Measurements from ENCODE around the gene PRDX1. TPM values are rescaled to one million over a fixed set of nuclear protein-coding genes. Genes with fewer than 3 reads are reported as not detected.

Gene PRDX1
- polyA plus RNA-seq, 2 of the 4 experiments (the other 2 are of a cell fraction): 2,391 to 2,709 TPM

DNA sequence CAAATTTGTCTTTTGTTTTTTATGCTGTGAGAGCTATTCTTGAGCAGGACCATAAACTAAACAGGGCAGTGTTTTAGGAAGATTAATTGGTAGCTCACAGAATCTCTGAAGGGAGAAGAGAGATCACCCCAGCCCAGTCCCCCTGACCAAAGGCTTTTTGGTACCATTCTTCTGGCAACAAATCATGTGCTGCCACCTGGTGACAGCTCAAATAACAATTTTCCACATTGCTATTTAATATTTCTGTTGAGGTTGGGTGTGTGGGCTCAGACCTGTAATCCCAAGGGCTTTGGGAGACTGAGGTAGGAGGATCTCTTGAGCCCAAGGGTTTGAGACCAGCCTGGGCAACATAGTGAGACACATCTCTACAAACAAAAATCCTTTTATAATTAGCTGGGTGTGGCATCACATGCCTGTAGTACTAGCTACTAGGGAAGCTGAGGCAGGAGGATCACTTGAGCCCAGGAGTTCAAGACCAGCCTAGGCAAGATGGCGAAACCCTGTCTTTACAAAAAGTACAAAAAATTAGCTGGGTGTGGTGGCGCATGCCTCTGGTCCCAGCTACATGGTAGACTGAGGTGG is 28.5 kb downstream of the PRDX1 start (continued):
- peak; percentile 73 to 78 for TF ChIP-seq RAD21 (conservative IDR thresholded peaks at IDR 0.05 in 1 of 2, IDR thresholded peaks at IDR 0.05 in 1 of 2)
- no peak for TF ChIP-seq KDM1A (IDR thresholded peaks at IDR 0.05; ENCODE audit: low read depth)
- no peak for TF ChIP-seq CBX8 (IDR thresholded peaks at IDR 0.05)
- TF ChIP-seq ZFP36 (IDR thresholded peaks at IDR 0.05; ENCODE audit: borderline replicate concordance, partially characterized antibody): no peak
- no peak for TF ChIP-seq CHD2 (IDR thresholded peaks at IDR 0.05; ENCODE audit: low read length, partially characterized antibody)
- TF ChIP-seq ESRRA (IDR thresholded peaks at IDR 0.05; ENCODE audit: borderline replicate concordance, low read length): no peak
- TF ChIP-seq, protein P1, sequence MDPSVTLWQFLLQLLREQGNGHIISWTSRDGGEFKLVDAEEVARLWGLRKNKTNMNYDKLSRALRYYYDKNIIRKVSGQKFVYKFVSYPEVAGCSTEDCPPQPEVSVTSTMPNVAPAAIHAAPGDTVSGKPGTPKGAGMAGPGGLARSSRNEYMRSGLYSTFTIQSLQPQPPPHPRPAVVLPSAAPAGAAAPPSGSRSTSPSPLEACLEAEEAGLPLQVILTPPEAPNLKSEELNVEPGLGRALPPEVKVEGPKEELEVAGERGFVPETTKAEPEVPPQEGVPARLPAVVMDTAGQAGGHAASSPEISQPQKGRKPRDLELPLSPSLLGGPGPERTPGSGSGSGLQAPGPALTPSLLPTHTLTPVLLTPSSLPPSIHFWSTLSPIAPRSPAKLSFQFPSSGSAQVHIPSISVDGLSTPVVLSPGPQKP (IDR thresholded peaks at IDR 0.05; ENCODE audit: low read depth, low read length): no peak
- no peak for TF ChIP-seq ZC3H11A (IDR thresholded peaks at IDR 0.05)

DNA sequence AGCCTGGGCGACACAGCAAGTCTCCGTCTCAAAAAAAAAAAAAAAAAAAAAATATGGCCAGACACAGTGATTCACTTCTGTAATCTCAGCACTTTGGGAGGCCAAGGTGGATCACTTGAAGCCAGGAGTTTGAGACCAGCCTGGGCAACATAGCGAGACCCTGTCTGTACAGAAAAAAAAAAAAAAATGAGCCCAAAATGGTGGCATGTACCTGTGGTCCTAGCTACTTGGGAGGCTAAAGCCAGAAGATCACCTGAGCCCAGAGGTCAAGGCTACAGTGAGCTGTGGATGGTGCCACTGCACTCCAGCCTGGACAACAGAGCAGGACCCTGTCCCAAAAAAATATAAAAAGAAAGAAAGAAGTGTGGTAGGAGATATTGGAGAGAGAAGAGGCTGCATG is 29.0 kb downstream of the PRDX1 start:
- no peak for FAIRE-seq
- no peak for DNase-seq (ENCODE audit: low read depth in 1 of 2, low spot score in 1 of 2)
- ATAC-seq: no peak
- Histone ChIP-seq H3K27ac (no peak overlapping the region), H3K4me2 (no peak overlapping the region), H3K9me3 (no peaks in the 10 kb centered on the region), H3K4me1 (no peaks in the 10 kb centered on the region; the same call in 2 of the 3 replicates), H3K4me3 (no peak overlapping the region)
- 70% methylated on average over 3 of the region's 3 CpGs for WGBS (ENCODE audit: missing lambda C conversion rate)
- no peak for TF ChIP-seq MAZ (IDR thresholded peaks at IDR 0.05; ENCODE audit: borderline replicate concordance, low read depth, low read length)
- CTCF ChIA-PET: interaction anchor here (0.6 to 8.0 kb wide), 38 partner anchors 8 to 780 kb away, joined by 3 to 157 read pairs (median 5); partner anchors contain the start of genes MMACHC, MUTYH, PRDX1 and TOE1
- POLR2A ChIA-PET: interaction anchor here (0.6 to 1.0 kb wide), 2 partner anchors 29 to 189 kb away, joined by 3 read pairs; partner anchors contain the start of gene PRDX1

DNA sequence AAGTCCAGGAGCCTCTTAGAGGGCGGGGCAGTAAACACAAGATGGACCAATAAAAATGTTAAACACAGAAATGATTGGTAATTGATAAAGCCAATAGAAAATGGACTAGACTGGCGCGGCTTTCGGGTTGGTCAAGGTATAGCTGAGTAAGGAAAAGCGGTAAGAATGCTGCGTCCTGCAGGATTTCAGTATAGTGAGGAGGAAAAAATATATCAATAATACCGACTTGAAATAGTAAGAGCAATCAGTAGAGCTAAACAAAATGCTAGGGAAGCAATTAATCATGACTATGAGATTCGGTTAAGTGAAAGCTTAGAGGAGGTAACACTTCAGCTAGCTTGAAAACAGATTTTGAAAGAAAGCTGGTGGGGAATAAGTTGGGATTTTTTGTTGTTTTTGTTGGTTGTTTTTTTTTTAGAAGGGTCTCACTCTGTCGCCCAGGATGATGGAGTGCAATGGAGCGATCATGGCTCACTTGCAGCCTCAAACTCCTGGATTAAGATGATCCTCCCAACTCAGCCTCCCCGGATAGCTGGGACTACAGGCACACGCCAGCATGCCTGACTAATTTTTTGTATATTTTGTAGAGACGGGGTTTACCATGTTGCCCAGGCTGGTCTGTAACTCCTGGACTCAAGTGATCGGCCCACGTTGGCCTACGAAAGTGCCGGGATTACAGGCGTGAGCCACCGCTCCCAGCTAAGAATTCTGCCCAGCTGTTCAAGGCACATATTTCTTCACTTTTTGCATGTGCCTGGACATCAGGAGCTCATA is 30.0 kb downstream of the PRDX1 start:
- H3K9me3 ChIP-seq: no peaks in the 10 kb centered on the region
- H3K4me2 ChIP-seq: peak overlapping the region; percentile 82
- no peak for DNase-seq (ENCODE audit: low read depth in 1 of 2, low spot score in 1 of 2)
- ATAC-seq: no peak
- WGBS (ENCODE audit: missing lambda C conversion rate): 48% methylated on average over 19 of the region's 19 CpGs
- no peak for FAIRE-seq
- ChIA-PET POLR2A (interaction anchor here (0.6 to 1.9 kb wide), 5 partner anchors 8 to 481 kb away, joined by 3 to 12 read pairs (median 4); partner anchors contain the start of genes CCDC163, MMACHC, MUTYH and TOE1), CTCF (interaction anchor here (0.6 to 8.0 kb wide), 15 partner anchors 9 to 477 kb away, joined by 3 to 157 read pairs (median 6); partner anchors contain the start of genes HPDL, MMACHC, MUTYH and TOE1)
- TF ChIP-seq MAFK (IDR thresholded peaks at IDR 0.05; ENCODE audit: partially characterized antibody): peak; percentile 78
- no peak for TF ChIP-seq SMC3 (IDR thresholded peaks at IDR 0.05)
- peak overlapping the region; percentile 57 for H3K4me3 ChIP-seq
- no peaks in the 10 kb centered on the region; the same call in 2 of the 3 replicates for H3K4me1 ChIP-seq
- H3K27ac ChIP-seq: no peak overlapping the region

DNA sequence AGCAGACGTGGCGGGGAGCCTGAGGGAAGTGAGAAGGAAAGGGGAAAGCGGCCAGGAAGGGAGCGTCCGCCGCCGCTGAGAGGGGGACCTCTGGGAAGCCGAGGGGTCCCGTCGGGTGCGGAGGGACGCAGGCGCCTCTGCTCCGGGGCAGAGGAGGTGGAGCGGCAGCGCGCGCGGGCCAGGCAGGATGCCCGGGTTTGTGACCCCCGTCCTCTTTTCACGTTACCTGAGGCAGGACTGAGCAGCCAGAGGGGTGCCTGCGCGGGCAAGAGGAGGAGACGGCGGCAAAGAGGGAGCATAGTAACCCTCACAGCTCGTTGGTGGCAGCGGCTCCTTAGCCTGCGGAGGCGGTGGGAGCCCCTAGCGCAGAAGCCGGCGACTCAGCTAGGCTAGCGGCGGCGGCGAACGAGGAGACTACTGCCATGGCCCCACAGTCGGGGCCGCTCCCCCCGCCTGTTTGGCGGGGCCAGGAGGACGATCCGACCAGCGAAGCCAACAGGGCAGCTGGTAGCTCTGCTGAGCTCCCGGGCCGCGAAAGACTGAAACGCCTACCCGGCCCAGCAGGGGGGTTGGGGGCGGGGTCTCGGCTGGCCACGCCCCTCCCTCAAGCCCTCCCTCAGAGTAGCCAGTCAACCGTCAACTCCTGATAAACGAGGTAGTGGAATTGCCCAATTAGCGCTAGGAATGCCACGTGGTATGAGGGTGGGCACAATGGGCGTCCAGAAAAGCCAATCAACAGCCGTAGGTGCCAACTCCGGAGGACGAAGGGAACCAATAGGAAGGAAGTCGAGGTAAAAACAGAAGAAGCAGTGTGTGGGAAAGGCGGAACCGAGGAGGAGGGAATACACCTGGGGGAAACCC is 30.8 kb downstream of the PRDX1 start, which contains the start of gene TESK2:
TESK2 (minus strand) TSS at position 538 of the 861 bp plus-strand sequence. CDS start 33,378 bp downstream, outside the sequence.
- TF ChIP-seq EHMT2 (IDR thresholded peaks at IDR 0.05; ENCODE audit: low read depth) (no peak), CEBPB (IDR thresholded peaks at IDR 0.05) (peak in 1 of 2 experiments; percentile 50; a peak in 1 of 4 replicates), SMC3 (IDR thresholded peaks at IDR 0.05) (0 out of 3 replicates have a peak, but pooled peaks have one; percentile 5), PHF8 (IDR thresholded peaks at IDR 0.05; ENCODE audit: borderline replicate concordance, low read depth) (peak; percentile 24; the same call in 1 of the 2 replicates), EHF (CRISPR knock-in tag; IDR thresholded peaks at IDR 0.05) (no peak)
- TF ChIP-seq, protein P2, sequence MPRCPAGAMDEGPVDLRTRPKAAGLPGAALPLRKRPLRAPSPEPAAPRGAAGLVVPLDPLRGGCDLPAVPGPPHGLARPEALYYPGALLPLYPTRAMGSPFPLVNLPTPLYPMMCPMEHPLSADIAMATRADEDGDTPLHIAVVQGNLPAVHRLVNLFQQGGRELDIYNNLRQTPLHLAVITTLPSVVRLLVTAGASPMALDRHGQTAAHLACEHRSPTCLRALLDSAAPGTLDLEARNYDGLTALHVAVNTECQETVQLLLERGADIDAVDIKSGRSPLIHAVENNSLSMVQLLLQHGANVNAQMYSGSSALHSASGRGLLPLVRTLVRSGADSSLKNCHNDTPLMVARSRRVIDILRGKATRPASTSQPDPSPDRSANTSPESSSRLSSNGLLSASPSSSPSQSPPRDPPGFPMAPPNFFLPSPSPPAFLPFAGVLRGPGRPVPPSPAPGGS (IDR thresholded peaks at IDR 0.05): no peak
- TF ChIP-seq, protein P3, sequence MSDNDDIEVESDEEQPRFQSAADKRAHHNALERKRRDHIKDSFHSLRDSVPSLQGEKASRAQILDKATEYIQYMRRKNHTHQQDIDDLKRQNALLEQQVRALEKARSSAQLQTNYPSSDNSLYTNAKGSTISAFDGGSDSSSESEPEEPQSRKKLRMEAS (IDR thresholded peaks at IDR 0.05): peak; percentile 85
- TF ChIP-seq, protein P4, sequence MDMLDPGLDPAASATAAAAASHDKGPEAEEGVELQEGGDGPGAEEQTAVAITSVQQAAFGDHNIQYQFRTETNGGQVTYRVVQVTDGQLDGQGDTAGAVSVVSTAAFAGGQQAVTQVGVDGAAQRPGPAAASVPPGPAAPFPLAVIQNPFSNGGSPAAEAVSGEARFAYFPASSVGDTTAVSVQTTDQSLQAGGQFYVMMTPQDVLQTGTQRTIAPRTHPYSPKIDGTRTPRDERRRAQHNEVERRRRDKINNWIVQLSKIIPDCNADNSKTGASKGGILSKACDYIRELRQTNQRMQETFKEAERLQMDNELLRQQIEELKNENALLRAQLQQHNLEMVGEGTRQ (IDR thresholded peaks at IDR 0.05): peak; percentile 90
- TF ChIP-seq, protein P5, sequence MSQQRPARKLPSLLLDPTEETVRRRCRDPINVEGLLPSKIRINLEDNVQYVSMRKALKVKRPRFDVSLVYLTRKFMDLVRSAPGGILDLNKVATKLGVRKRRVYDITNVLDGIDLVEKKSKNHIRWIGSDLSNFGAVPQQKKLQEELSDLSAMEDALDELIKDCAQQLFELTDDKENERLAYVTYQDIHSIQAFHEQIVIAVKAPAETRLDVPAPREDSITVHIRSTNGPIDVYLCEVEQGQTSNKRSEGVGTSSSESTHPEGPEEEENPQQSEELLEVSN (IDR thresholded peaks at IDR 0.05; ENCODE audit: borderline replicate concordance, low read depth): peak; percentile 72; the same call in 1 of the 2 replicates
- TF ChIP-seq, protein P6, sequence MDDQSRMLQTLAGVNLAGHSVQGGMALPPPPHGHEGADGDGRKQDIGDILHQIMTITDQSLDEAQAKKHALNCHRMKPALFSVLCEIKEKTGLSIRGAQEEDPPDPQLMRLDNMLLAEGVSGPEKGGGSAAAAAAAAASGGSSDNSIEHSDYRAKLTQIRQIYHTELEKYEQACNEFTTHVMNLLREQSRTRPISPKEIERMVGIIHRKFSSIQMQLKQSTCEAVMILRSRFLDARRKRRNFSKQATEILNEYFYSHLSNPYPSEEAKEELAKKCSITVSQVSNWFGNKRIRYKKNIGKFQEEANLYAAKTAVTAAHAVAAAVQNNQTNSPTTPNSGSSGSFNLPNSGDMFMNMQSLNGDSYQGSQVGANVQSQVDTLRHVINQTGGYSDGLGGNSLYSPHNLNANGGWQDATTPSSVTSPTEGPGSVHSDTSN (IDR thresholded peaks at IDR 0.05): peak; percentile 83; the same call in 1 of the 2 replicates
- CTCF ChIA-PET: interaction anchor here (0.6 to 8.0 kb wide), 7 partner anchors 73 to 476 kb away, joined by 3 to 157 read pairs (median 12); partner anchors contain the start of gene HPDL
- ATAC-seq (peak; percentile 92 to 97), DNase-seq (ENCODE audit: low read depth in 1 of 2, low spot score in 1 of 2) (peak; percentile 93 to 99), FAIRE-seq (peak; percentile 59)
- peak within 1 kb of the TSS; percentile 18 to 68; a peak in 4 of 6 replicates for H3K27ac ChIP-seq
- H3K4me3 ChIP-seq: peak within 1 kb of the TSS; percentile 57
- 3% methylated on average over 21 of the region's 64 CpGs for WGBS (ENCODE audit: missing lambda C conversion rate)
- H3K4me2 ChIP-seq: peak within 1 kb of the TSS; percentile 82
- POLR2A ChIA-PET: interaction anchor here (0.6 to 1.9 kb wide), 6 partner anchors 9 to 480 kb away, joined by 3 to 12 read pairs (median 4); partner anchors contain the start of genes AKR1A1, CCDC163, MMACHC and MUTYH
- no peaks in the 10 kb centered on the region for H3K9me3 ChIP-seq
- no peaks in the 10 kb centered on the region; the same call in 2 of the 3 replicates for H3K4me1 ChIP-seq

All from A549 (cell line).